CD4-positive, alpha-beta T cell treated with Interleukin-6 at 100 ng/mL for 8 hours (primary cell): ENCODE results near the gene STIP1.
"Not testable (repeated sequence)": the region's sequence is repeated elsewhere in the genome, so short reads cannot be mapped to it uniquely, and the experiment has no call there.

Experiments
- DNase-seq: peaks from one replicate; pipeline ENCODE4 v3.0.0-alpha.2; 2020; ENCODE audit warnings: mixed read lengths, low spot score

The STIP1 gene

DNA sequence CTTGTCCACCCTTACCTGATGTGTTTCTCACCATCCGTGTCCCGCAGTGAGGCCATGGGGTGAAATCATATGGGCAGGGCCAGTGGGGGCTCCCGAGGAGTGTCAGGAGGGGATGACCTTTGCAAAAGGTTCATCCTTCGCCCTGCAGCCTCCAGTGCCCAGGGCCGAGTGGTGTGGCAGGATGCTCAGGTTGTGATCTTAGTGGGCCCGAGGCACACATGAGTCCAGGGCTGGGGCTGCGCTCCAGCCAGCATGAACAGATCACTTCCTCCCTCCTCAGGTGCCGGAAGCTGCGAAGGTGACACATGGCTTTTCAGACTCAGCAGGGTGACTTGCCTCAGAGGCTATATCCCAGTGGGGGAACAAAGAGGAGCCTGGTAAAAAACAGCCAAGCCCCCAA lies 52.1 kb downstream of the STIP1 start:
- DNase-seq: no peak

DNA sequence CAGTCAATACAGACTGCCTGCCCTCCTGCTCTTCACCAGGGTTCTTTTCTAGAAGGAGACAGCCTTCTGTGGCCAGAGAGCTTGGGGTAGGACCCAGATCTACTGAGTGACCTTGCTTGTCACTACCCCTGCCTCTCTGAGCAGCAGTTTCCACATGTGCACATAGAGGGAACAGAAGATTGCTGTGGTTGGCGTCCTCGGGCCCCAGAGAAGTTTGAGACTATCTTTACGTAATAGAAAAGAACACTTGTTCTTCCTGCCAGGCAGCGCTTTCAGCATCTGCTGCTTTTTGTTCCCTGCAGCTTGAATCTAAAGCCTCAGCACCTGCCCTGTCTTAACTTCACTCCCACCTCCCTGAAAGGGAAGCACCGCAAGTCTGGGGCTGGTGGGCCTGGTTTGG lies 53.0 kb downstream of the STIP1 start:
- DNase-seq: no peak

DNA sequence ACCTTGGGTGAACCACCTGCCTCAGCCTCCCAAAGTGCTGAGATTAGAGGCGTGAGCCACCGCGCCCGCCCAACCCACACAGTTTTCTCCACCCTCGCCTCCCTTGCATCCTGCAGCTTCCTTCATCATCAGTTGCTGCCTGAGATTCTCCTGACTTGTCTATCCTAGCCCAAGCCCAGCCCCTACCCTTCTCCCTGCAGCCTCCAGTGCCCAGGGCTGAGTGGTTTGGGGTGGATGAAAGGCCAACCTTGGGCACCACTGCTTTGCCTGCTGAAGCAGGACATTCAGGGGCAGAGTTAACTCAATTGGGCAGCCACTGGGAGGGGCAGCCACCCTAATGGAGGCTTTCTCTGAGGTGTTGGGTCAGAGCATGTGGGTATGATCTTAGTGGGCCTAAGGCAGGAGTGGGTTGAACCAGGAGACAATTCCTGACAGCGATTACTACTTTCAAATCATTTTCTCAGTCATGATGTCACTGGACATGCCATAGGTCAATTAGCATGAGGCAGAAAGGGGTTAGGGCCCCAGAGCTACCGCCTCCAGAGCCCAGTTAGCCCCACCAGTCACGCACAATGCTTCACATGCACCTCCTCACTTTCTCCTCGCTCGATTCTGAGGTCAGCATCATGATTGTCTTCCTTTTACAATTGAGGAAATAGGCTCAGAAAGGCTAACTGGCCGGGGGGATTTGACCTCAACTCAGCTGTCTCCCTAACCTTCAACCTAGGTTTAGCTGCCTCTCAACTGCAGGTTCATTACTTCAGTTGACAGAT lies 53.9 kb downstream of the STIP1 start:
- no peak for DNase-seq

DNA sequence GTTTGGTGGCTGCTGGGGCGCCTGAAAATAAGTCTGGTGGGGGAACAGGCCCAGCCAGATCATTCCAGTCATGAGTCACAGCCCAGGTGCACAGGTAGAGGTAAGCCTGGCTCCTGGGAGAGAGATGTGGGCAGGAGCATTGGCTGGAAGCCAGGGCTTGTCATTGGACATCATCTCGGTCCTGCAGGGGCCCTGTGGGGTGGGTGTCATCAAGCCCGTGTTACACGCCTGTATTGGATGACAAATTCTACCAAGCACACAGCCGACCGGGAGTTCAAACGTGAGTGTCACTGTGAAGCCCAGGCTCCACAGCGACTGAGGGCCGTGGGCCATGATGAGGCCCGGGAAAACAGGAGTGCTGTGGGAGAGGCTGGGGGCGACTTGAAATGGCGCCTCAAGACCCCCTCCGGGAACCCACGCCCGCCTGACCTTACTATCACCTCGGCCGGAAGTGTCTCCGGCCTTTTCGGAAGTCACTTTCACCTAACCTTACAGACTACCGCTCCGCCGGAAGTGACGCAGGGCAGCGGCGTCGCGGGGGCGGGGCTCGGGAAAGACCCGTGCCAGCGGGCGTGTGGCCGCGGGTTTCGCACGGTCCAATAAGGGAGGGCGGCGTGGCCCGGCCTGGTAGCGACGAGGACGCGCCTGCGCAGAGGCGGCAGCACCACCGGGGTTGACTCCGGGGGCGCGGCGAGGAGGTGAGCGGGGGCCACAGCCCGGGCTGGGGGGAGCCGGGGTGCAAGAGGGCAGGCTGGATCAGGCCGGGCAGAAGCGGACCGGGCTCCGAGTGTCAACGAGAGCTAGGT lies 54.7 kb downstream of the STIP1 start, which contains the start of gene FKBP2:
FKBP2 (plus strand) TSS at position 661 of the 806 bp plus-strand sequence. CDS start 1,293 bp downstream, outside the sequence.
- DNase-seq: peak; percentile 98

DNA sequence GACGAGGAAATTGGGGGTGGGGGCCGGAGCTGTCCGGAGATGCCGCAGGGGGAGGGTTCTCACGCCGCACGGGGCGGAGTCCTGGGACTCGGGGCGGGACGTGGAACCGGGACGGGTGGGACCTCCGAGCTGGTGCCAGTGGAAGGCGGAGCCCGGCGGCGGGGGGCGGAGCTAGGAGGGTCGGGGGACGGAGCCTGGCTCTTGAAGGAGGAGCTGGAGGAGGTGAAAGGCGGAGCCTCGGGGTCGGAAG lies 55.2 kb downstream of the STIP1 start:
- peak; percentile 100 for DNase-seq

DNA sequence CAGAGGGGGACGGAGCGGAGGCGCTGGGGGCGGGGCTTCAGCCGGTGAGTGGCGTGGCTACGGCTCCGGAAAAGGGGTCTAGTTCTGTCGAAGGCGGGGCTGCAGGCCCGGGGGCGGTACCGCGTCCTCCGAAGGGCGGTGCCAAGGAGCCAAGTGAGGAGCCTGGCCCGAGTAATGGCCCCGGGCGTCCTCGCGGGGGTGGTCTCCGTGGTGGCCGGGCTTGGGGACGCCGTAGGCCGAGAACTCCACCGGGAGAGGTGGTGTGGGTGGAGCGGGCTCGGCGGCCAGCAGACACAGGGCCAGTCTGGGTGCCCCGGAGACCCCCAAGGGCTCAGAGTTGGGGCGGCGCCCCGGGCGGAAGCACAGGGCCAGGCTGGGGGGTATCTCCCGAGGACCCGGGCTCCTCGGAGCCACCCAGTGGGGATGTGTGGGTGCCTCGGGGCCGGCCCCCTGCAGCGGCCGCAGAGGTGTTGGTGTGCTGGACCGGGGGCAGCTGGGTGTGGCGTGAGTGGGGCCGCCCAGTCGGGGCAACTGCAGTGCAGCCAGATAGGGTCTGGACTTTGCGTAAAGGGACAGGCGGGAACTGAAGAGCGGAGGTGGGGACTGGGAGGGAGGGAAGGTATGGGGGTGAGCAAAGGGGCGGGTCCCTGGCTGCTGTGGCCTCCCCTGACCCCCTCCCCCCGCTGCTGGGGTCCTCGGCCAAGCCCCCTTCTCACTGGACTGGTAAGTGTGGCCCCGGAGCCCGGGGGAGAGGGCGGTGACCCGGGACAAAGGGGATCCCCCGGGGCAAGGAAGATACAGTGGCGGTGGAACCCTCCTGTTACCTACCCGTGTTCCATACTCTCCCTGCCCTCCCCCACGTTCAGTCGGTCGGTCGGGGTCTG lies 55.8 kb downstream of the STIP1 start:
- DNase-seq: no peak

DNA sequence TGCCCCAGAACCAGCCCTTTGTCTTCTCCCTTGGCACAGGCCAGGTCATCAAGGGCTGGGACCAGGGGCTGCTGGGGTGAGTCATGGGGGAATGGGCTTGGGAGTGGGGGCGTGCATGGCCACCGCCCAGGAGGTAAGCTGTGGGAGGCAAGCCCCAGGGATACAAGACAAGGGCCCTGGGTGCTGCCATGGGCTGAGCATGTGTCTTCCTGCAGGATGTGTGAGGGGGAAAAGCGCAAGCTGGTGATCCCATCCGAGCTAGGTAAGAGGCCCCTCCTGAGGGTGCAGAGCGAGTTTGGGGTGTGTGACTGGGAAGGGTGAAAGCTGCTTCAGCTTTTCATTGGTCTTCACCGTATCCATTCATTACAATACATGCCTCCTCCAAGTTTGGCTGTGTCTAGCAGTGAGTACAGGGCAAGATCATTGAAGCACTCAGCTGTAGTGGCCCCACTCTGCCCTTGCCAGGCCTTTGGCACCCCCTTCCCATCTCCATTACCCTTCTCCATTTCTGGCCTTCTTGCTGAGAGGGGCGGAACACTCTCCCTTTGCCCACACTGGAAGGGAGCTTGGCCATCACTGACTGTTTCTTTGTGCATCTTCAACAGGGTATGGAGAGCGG lies 57.4 kb downstream of the STIP1 start:
- no peak for DNase-seq

DNA sequence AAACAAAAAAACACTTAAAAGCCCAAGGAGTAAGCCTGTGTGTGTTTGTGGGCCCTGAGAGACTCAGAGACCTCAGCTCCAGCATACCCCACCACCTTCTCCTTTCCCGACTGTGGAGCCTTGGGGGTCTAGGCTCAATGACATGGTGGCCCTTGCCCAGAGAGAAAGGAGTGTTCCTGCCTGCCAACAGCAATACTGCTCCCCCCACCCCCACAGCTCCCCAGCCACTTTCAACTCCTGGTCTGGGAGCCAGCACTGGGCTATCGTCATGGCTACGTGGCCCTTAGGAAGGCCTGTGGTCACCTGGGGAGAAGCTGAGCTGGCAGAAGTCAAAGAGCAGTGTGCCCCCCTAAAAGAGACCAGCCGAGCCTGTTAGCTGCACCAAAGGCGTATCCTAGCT lies 58.1 kb downstream of the STIP1 start:
- DNase-seq: no peak

DNA sequence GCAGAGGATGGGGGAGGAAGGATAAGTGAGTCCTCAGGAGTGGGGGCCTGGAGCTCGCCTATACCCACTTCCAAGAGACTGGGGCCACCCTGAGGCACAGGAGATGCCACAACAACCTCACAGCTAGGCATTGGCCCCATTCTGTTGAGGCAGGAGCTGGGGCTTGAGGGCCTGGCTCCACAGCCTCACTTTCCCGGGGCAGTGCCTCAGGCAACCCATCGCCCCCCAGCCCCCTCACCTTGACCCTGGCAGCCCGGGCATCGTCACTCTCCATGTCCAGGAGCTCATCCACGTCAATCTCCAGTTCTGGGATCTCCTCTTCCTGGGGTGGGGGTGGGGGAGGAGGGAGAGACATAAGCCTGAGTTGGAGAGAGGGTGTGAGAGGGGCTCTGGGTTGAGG lies 59.0 kb downstream of the STIP1 start:
- DNase-seq: no peak

DNA sequence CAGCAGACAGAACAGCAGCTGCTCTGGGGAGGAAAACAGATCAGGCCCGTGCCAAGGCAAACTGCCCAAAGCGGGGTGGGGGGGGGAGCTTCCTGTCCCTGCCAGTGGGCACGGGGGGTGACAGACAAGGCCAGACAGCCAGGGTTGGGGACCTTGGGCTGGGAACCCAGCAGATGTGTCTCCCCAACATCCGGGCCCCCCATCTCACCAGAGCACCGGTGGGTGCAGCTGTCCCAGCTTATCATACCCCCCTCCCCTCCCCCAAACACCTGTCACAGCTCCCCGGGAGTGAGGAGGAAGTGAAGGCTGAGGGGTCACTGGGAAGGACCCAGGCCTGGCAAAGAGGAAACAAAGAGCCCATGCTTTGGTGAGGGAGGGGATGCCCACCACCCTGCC lies 59.4 kb downstream of the STIP1 start:
- DNase-seq: peak; percentile 43

DNA sequence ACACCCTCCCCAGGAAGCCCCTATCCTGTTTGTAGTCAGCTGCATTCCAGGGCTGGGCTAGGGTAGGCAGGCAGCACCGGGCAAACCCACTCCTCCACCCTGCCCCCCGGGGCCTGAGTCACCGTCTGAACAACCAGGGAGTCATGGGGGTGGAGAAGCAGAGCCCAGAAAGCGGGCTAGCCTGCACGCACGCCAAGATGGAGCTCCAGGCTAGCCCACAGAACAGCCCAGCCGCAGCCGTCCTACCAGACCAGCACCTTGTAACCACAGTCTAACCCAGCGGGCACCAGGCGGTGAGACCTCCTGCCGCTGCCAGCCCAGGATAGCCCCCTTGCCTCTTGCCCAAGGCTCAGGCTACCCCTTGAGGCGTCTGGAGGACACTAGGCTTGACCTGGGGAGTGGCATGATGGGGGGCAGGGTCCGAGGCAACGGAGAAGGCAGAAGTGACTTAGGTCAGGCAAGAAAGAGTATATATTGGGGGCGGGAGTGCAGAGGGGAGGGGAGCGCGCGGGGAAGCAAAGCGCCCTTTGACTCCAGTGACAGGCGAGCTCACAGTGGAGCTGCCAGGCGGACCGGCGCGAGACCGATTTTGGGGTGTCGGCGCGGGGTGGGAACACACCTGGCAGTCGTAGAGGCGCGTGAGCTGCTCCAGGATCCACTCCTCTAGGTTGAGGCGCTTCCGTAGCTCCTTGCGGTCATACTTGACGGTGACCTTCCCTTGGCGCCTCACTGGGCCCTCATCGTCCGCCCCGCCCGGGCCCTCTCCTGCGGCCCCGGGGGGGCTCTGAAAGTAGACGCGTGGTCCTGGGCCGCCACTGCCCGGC lies 60.0 kb downstream of the STIP1 start:
- DNase-seq: peak; percentile 74

DNA sequence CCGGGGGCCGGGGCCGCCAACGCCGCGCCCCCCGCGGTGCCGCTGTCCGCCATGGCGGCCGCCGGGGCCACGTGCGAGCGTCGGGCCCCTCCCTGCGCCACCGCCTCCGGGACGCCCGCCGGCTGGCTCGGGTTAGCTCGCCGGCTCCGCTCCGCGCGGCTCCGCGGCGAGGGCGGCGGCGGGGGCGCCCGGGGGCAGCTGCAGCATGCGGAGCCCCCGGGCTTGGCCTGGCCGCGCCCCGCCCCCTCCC lies 60.6 kb downstream of the STIP1 start:
- DNase-seq: not testable (repeated sequence)

DNA sequence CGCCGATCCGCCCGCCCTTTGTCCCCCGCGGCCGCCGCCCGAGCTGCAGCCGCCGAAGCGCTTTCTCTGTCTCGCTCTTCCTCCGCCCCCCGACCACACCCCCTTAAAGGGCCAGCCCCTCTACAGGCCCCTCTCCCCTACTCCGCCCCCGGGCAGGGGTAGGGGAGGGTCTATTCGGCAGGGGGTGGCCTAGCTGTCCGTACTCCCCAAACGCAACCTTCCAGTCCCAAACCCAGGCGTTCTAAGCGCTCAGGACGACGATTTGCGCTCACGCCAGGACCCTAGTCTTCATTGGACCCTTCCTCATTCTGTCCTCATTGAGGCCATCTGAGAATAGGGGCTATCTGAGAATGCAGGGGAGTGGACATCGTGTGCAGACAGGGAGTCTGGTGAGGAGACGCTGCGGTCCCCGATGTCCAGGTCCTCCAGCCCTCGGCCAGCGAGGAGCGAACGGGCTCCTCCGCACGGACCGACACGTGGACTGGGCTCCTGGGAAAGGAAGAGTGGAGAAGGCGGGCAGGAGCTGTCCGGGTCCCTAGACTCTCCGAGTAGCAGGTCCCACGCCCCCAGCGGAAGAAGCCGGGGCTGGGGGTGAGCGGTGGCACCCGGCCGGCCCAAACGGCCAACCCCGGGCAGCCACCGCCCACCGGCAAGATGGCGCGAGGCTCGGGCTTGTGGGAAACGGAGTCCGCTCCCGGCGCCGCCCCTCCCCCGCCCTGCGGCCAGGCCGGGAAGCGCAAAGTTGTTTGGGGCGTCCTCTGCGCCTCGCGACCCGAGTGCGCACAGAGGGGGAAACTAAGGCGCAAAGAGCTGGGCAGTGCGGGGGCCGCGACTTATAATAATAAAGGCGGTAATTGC lies 61.1 kb downstream of the STIP1 start, which contains the start of gene PPP1R14B:
PPP1R14B (minus strand) TSS at position 73 of the 858 bp plus-strand sequence. CDS start 270 bp downstream, outside the sequence.
- DNase-seq: peak; percentile 76

DNA sequence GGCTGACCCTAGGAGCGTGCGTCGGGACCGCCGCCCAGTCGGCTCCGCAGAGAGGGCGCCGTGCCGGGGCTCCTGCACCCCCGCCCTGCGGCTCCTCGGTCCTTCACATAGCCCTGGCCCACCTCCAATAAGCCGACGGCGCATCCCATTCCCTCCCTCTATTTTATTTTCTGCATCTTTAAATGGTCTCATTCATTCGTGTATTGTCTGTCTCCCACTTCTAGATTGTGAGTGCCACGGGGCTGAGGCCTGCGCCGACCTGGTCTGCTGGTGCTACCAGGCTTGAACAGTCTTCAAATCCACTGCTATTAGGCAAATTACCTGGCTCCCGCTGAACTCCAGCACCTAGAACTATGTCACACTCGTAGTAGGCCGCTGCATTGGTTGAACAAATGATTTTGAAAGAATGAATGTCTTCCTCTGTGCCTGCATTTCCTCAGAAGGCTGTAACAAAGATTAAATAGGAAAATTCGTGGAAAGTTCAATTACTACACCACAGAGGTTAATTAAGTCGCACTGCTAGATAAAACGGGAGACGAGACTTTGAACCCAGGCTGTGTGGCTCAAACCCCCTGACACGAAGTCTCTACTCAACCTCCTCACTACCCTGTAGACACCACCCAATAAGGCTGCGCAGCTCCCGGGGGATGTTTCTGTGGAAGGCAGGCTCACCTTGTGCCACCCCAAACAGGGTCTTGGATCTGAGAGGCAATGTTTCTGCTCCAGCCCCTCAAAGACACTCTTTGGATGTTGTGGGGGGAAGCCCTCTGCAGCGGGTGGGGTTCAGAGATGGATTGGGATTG lies 62.0 kb downstream of the STIP1 start:
- DNase-seq: no peak

DNA sequence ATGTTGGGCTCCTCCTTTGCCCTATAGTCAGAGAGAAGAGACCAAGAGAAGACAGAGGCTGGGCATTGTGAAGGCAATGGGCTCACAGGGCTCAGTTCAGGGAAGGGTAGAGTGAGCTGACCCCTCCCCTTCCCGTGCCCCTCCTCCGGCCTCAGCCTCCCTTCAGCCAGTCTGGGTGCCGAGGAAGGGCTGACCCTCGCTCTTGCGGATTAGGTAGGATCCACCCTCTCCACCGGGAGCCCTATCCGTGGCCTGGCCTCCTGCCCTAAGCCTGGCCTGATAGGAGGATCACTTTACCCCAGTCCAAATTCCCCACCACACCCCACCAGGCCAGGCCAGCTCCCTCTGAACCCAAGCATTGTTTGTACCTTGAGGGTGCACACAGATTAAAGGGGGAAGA lies 62.6 kb downstream of the STIP1 start:
- DNase-seq: no peak

DNA sequence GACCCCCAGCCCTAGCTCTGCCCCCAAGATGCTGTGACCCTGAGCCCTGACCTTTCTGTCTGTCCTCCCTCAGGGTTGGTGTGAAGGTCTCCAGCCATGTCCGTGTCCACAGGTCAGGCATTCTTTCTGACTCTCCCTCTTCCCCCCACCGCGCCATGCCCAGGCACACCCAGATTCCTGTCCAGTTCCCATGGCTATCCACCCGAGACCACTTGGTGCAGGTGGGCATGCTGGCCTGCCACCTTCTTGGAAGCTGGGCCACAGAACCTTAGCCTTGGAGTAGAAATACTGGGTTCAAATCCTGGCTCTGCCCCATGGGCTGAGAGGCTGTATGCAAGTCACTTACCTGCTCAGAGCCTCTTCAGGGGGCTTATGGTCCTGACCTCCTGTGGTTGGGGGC lies 63.1 kb downstream of the STIP1 start:
- no peak for DNase-seq

DNA sequence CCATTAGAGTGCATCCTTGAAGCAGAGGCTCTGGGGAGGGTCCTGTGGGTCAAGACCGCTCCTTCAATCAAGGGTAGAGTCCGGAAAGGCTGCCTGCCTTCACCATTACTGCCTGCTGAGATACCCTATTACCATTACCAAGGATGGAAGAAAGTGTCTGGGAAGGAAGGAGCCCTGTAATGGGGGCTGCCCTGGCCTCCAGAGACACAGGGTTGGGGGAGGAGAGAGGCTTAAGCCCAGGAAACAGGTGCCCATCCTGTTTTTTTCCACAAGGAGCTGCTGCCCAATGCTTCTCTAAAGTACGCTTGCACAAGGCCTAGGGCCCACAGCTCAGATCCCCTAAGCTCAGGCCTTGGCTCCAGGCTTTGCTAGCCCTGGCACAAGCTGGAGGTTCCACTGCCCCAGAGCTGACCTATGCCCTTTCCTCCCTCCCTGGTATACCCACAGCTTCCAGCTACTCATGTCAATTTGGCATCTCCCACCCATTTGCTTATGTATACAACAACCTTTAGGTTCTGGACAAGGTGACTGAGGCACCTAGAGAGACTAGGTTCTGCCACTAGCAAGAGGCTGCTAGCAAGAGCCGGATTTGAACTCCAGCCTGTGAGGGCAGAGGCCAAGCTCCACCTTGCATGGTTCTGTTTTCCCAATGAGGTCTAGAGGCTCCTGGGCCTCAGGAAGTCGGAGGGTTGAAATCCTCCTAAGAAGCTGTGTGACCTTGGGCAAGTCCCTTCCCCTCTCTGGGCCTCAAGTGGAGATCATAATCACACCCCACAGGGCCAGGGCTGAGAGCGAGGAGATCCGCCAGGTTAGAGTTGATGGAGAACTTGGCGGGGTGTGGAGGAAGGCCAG lies 63.8 kb downstream of the STIP1 start:
- no peak for DNase-seq

DNA sequence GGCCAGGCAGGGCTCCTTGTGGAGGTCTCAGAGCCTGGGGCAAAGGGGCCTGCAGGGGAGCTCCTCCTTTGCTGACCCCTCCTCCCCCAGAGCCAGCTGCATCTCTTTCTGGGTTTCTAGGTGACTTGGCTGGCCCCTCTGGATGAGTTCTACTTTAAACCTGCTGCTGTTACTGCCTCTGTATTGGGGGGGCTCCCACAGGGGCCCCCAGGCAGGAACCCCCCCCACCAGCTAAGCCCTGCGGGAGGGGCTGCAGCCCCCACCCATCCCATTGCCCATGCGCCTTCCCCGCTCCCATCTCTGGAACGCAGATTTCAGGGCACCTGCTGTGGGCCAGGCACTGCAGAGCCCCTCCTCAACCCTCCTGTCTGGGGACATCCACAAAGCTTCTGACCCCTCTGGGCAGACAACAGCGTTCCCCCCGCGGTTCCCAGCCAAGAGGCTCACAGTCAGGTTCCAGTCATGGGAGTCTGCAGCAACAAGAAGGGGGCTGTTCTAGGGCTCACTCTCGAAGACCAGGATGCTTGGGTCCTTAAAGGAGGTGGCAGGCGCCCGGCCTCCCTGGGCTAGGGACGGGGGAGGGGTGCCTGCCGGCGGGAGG lies 64.5 kb downstream of the STIP1 start:
- no peak for DNase-seq
